HUES48 (cell line): Measurements from ENCODE around the gene PDPK1.

ENCODE experiments used
- H3K27ac ChIP-seq: one replicate; pipeline ENCODE4 v1.7.0; 2013; ENCODE audit warnings: low read depth, low read length, inconsistent platforms
- H3K27me3 ChIP-seq: 2 replicates; pipeline ENCODE4 v1.6.1; 2013; ENCODE audit warnings: mild to moderate bottlenecking, low read length; ENCODE audit not compliant: control insufficient read depth, insufficient read depth
- H3K36me3 ChIP-seq: 2 replicates; pipeline ENCODE4 v1.6.1; 2013; ENCODE audit warnings: low read length; ENCODE audit not compliant: control insufficient read depth, insufficient read depth
- H3K4me1 ChIP-seq: 2 replicates; pipeline ENCODE4 v1.6.1; 2013; ENCODE audit warnings: mild to moderate bottlenecking, low read length; ENCODE audit not compliant: control insufficient read depth, insufficient read depth
- H3K4me3 ChIP-seq: 2 replicates; pipeline ENCODE4 v1.5.1; 2013; ENCODE audit warnings: mild to moderate bottlenecking, low read depth, low read length
- H3K9ac ChIP-seq: 2 replicates; pipeline ENCODE4 v1.6.1; 2013; ENCODE audit warnings: mild to moderate bottlenecking, low read depth, low read length, moderate library complexity
- H3K9me3 ChIP-seq: 2 replicates; pipeline ENCODE4 v1.6.1; 2013; ENCODE audit warnings: low read length; ENCODE audit not compliant: control insufficient read depth, insufficient read depth

Gene PDPK1

GRCh38 chr16:2527071-2527783, 10.6 kb upstream of the PDPK1 start:
- no peaks in the 10 kb centered on the region for H3K27me3 ChIP-seq
- no peaks in the 10 kb centered on the region; the same call in 1 of the 2 replicates for H3K4me1 ChIP-seq
- no peak overlapping the region for H3K27ac ChIP-seq
- no peak overlapping the region for H3K9ac ChIP-seq
- H3K9me3 ChIP-seq = no peaks in the 10 kb centered on the region
- H3K4me3 ChIP-seq = no peak overlapping the region
- H3K36me3 ChIP-seq = peaks cover 55% of the 10 kb centered on the region

GRCh38 chr16:2527784-2528100, 10.1 kb upstream of the PDPK1 start:
- peaks cover 54% of the 10 kb centered on the region for H3K36me3 ChIP-seq
- no peaks in the 10 kb centered on the region for H3K27me3 ChIP-seq
- no peaks in the 10 kb centered on the region for H3K9me3 ChIP-seq
- H3K4me1 ChIP-seq = no peaks in the 10 kb centered on the region; the same call in 1 of the 2 replicates
- no peak overlapping the region for H3K9ac ChIP-seq
- H3K4me3 ChIP-seq = no peak overlapping the region
- no peak overlapping the region for H3K27ac ChIP-seq

- Histone ChIP-seq H3K27me3 (no peaks in the 10 kb centered on the region), H3K9ac (no peak overlapping the region), H3K4me1 (no peaks in the 10 kb centered on the region; the same call in 1 of the 2 replicates), H3K4me3 (no peak overlapping the region), H3K36me3 (peaks cover 49% of the 10 kb centered on the region), H3K9me3 (no peaks in the 10 kb centered on the region), H3K27ac (no peak overlapping the region)
Observed at GRCh38 chr16:2528161-2529060, 9.4 kb upstream of the PDPK1 start.

GRCh38 chr16:2529061-2529931, 8.5 kb upstream of the PDPK1 start:
- Histone ChIP-seq H3K27ac (no peak overlapping the region), H3K27me3 (no peaks in the 10 kb centered on the region), H3K9me3 (no peaks in the 10 kb centered on the region), H3K4me1 (no peaks in the 10 kb centered on the region; the same call in 1 of the 2 replicates), H3K9ac (no peak overlapping the region), H3K4me3 (no peak overlapping the region), H3K36me3 (peaks cover 40% of the 10 kb centered on the region)

GRCh38 chr16:2529961-2530628, 7.7 kb upstream of the PDPK1 start:
- H3K27me3 ChIP-seq = no peaks in the 10 kb centered on the region
- H3K4me1 ChIP-seq = no peaks in the 10 kb centered on the region; the same call in 1 of the 2 replicates
- H3K9me3 ChIP-seq = no peaks in the 10 kb centered on the region
- no peak overlapping the region for H3K9ac ChIP-seq
- no peak overlapping the region for H3K27ac ChIP-seq
- H3K36me3 ChIP-seq = peaks cover 33% of the 10 kb centered on the region
- no peak overlapping the region for H3K4me3 ChIP-seq

GRCh38 chr16:2530629-2531318, 7.0 kb upstream of the PDPK1 start:
- H3K9me3 ChIP-seq = no peaks in the 10 kb centered on the region
- peak overlapping the region; percentile 70 for H3K4me3 ChIP-seq
- H3K27me3 ChIP-seq = no peaks in the 10 kb centered on the region
- H3K4me1 ChIP-seq = no peaks in the 10 kb centered on the region; the same call in 1 of the 2 replicates
- H3K27ac ChIP-seq = peak overlapping the region; percentile 87
- no peak overlapping the region for H3K9ac ChIP-seq
- H3K36me3 ChIP-seq = peaks cover 32% of the 10 kb centered on the region

GRCh38 chr16:2531371-2531695, 6.5 kb upstream of the PDPK1 start, which contains the start of gene CEMP1:
TSS of gene CEMP1 (minus strand) at chr16:2531408. CDS start at chr16:2531073, 335 bp downstream.
- peaks cover 26% of the 10 kb centered on the region for H3K36me3 ChIP-seq
- no peaks in the 10 kb centered on the region for H3K9me3 ChIP-seq
- peak within 1 kb of the TSS; percentile 71; the same call in 1 of the 2 replicates for H3K9ac ChIP-seq
- H3K4me1 ChIP-seq = no peaks in the 10 kb centered on the region; the same call in 1 of the 2 replicates
- H3K27me3 ChIP-seq = no peaks in the 10 kb centered on the region
- peak within 1 kb of the TSS; percentile 70 for H3K4me3 ChIP-seq
- H3K27ac ChIP-seq = peak within 1 kb of the TSS; percentile 87

- peak overlapping the region; percentile 87 for H3K27ac ChIP-seq
- no peaks in the 10 kb centered on the region; the same call in 1 of the 2 replicates for H3K4me1 ChIP-seq
- no peaks in the 10 kb centered on the region for H3K9me3 ChIP-seq
- H3K36me3 ChIP-seq = peaks cover 23% of the 10 kb centered on the region
- H3K9ac ChIP-seq = peak overlapping the region; percentile 71; the same call in 1 of the 2 replicates
- H3K27me3 ChIP-seq = no peaks in the 10 kb centered on the region
- H3K4me3 ChIP-seq = peak overlapping the region; percentile 70
Observed at GRCh38 chr16:2531696-2532493, 5.9 kb upstream of the PDPK1 start.

GRCh38 chr16:2532494-2533141, 5.2 kb upstream of the PDPK1 start:
- no peaks in the 10 kb centered on the region for H3K27me3 ChIP-seq
- H3K4me3 ChIP-seq = peak overlapping the region; percentile 69
- H3K4me1 ChIP-seq = no peaks in the 10 kb centered on the region; the same call in 1 of the 2 replicates
- no peaks in the 10 kb centered on the region for H3K9me3 ChIP-seq
- H3K27ac ChIP-seq = peak overlapping the region; percentile 26
- H3K36me3 ChIP-seq = peaks cover 19% of the 10 kb centered on the region
- H3K9ac ChIP-seq = peak overlapping the region; percentile 30
